ENCODE data around the gene COMT. TPM values are rescaled to one million over a fixed set of nuclear protein-coding genes. Genes with fewer than 3 reads are reported as not detected.
"Not testable (repeated sequence)": the region's sequence is repeated elsewhere in the genome, so short reads cannot be mapped to it uniquely, and the experiment has no call there.

COMT gene
- total and polyA plus RNA-seq, 2 experiments from 2014 or later: 29.6 to 29.8 TPM

- TF ChIP-seq ZNF462 (CRISPR knock-in tag; IDR thresholded peaks at IDR 0.05) (no peak), ZNF331 (CRISPR knock-in tag; IDR thresholded peaks at IDR 0.05; ENCODE audit: low read depth) (no peak), POLR2AphosphoS5 (IDR thresholded peaks at IDR 0.05; ENCODE audit: low read depth) (no peak), JUNB (IDR thresholded peaks at IDR 0.05; ENCODE audit: unreplicated experiment) (no peak), CREB1 (CRISPR knock-in tag; IDR thresholded peaks at IDR 0.05; ENCODE audit: low read depth) (no peak), CTCF (conservative IDR thresholded peaks at IDR 0.05; ENCODE audit: low read depth in 2 of 2) (no peak)
Measured at GRCh38 chr22:19905347-19906276, 36.0 kb upstream of the COMT start (continued).

GRCh38 chr22:19906864-19907263 lies 34.7 kb upstream of the COMT start:
- H3K36me3 ChIP-seq (ENCODE audit: insufficient read depth); DNase-seq (ENCODE audit: low spot score); H2AFZ ChIP-seq; H3K9me2 ChIP-seq (ENCODE audit: insufficient read depth); H3K79me2 ChIP-seq (replicated peaks; ENCODE audit: insufficient read depth); ATAC-seq; H3K4me1 ChIP-seq (ENCODE audit: insufficient read depth); H3K27ac Mint-ChIP-seq; H3F3A ChIP-seq (replicated peaks; ENCODE audit: low read depth); H3K27ac ChIP-seq (ENCODE audit: low read depth); H3K4me3 ChIP-seq; H3K27me3 ChIP-seq (ENCODE audit: insufficient read depth); H3K36me3 Mint-ChIP-seq (ENCODE audit: low read depth); H3K9me3 Mint-ChIP-seq; H3K27me3 Mint-ChIP-seq (ENCODE audit: insufficient read depth, low read depth, poor library complexity); H3K4me3 Mint-ChIP-seq; H4K20me1 ChIP-seq (replicated peaks; ENCODE audit: insufficient read depth); H3K4me2 ChIP-seq: not testable (repeated sequence)
- peaks cover 22% of the 10 kb centered on the region for H3K4me1 Mint-ChIP-seq

- not testable (repeated sequence) for DNase-seq (ENCODE audit: low spot score); H3K27ac Mint-ChIP-seq; ATAC-seq; H3K27ac ChIP-seq (ENCODE audit: low read depth); H3K9me3 Mint-ChIP-seq; H3K79me2 ChIP-seq (replicated peaks; ENCODE audit: insufficient read depth); H2AFZ ChIP-seq; H3K27me3 ChIP-seq (ENCODE audit: insufficient read depth); H3K4me2 ChIP-seq; H3K4me3 ChIP-seq; H4K20me1 ChIP-seq (replicated peaks; ENCODE audit: insufficient read depth); H3K36me3 Mint-ChIP-seq (ENCODE audit: low read depth); H3K9me2 ChIP-seq (ENCODE audit: insufficient read depth); H3K36me3 ChIP-seq (ENCODE audit: insufficient read depth); H3K4me1 ChIP-seq (ENCODE audit: insufficient read depth); H3F3A ChIP-seq (replicated peaks; ENCODE audit: low read depth); H3K4me3 Mint-ChIP-seq
- Mint-ChIP-seq H3K4me1 (peaks cover 14% of the 10 kb centered on the region), H3K27me3 (ENCODE audit: insufficient read depth, low read depth, poor library complexity) (peaks cover 11% of the 10 kb centered on the region)
Measured at GRCh38 chr22:19907902-19908301, 33.7 kb upstream of the COMT start.

All from GM23338 (cell line).